Measurements from ENCODE around the gene FRG1.
"Not testable (repeated sequence)": the region's sequence is repeated elsewhere in the genome, so short reads cannot be mapped to it uniquely, and the experiment has no call there.

FRG1 gene

GRCh38 chr4:189948486-189948885 is 7.8 kb downstream of the FRG1 start:
- H3K36me3 ChIP-seq (replicated peaks in 1 of 2; ENCODE audit: control insufficient read depth in 2 of 2, insufficient read depth in 2 of 2, low read length in 2 of 2), result peaks cover 0 to 26% of the 10 kb centered on the region in 2 donors
- not testable (repeated sequence) for H3K27ac ChIP-seq (replicated peaks; ENCODE audit: low read length); H3K14ac ChIP-seq (ENCODE audit: low read length); H2BK5ac ChIP-seq (ENCODE audit: low read length); H2BK120ac ChIP-seq (ENCODE audit: low read depth, low read length); H4K91ac ChIP-seq (ENCODE audit: low read depth, low read length, poor library complexity); H3K4ac ChIP-seq (ENCODE audit: low read length); H4K8ac ChIP-seq (ENCODE audit: low read depth, low read length); H3K4me3 ChIP-seq (ENCODE audit: low read length in 2 of 2); H3K18ac ChIP-seq (ENCODE audit: low read length); H3K27me3 ChIP-seq (ENCODE audit: control insufficient read depth in 3 of 3, insufficient read depth in 3 of 3, low read depth in 1 of 3, low read length in 3 of 3); H2AK5ac ChIP-seq (ENCODE audit: low read depth, low read length); H2BK15ac ChIP-seq (ENCODE audit: low read length); H3K23ac ChIP-seq (ENCODE audit: low read depth, low read length, poor library complexity); DNase-seq (ENCODE audit: low spot score); H2BK12ac ChIP-seq (ENCODE audit: low read length); H3K79me1 ChIP-seq (ENCODE audit: low read depth, low read length); H2AFZ ChIP-seq (ENCODE audit: low read length); H3K4me1 ChIP-seq (ENCODE audit: control insufficient read depth in 2 of 2, insufficient read depth in 1 of 2, low read depth in 1 of 2, low read length in 2 of 2); H3K9ac ChIP-seq (ENCODE audit: low read depth, low read length, poor library complexity); H3K9me3 ChIP-seq (replicated peaks in 1 of 2; ENCODE audit: control insufficient read depth in 2 of 2, insufficient read depth in 1 of 2, low read depth in 1 of 2, low read length in 2 of 2); H3K4me2 ChIP-seq (ENCODE audit: insufficient read depth, low read length, poor library complexity, severe bottlenecking)
- no CpG with 5 or more reads among the region's 7 CpGs for WGBS, 2 donors (ENCODE audit: extremely low coverage in 2 of 2, insufficient read length in 2 of 2, insufficient replicate concordance in 1 of 2)

GRCh38 chr4:189969291-189969690 is 28.6 kb downstream of the FRG1 start:
- DNase-seq (ENCODE audit: low spot score); H3K18ac ChIP-seq (ENCODE audit: low read length); H3K23ac ChIP-seq (ENCODE audit: low read depth, low read length, poor library complexity); H3K27ac ChIP-seq (replicated peaks; ENCODE audit: low read length); H3K4ac ChIP-seq (ENCODE audit: low read length); H3K4me2 ChIP-seq (ENCODE audit: insufficient read depth, low read length, poor library complexity, severe bottlenecking); H4K91ac ChIP-seq (ENCODE audit: low read depth, low read length, poor library complexity); H3K9ac ChIP-seq (ENCODE audit: low read depth, low read length, poor library complexity); H2BK15ac ChIP-seq (ENCODE audit: low read length); H3K27me3 ChIP-seq (ENCODE audit: control insufficient read depth in 3 of 3, insufficient read depth in 3 of 3, low read depth in 1 of 3, low read length in 3 of 3); H2AK5ac ChIP-seq (ENCODE audit: low read depth, low read length); H3K79me1 ChIP-seq (ENCODE audit: low read depth, low read length); H3K36me3 ChIP-seq (replicated peaks in 1 of 2; ENCODE audit: control insufficient read depth in 2 of 2, insufficient read depth in 2 of 2, low read length in 2 of 2); H2AFZ ChIP-seq (ENCODE audit: low read length); H2BK5ac ChIP-seq (ENCODE audit: low read length); H3K14ac ChIP-seq (ENCODE audit: low read length); H3K4me1 ChIP-seq (ENCODE audit: control insufficient read depth in 2 of 2, insufficient read depth in 1 of 2, low read depth in 1 of 2, low read length in 2 of 2); H4K8ac ChIP-seq (ENCODE audit: low read depth, low read length); H2BK12ac ChIP-seq (ENCODE audit: low read length); H2BK120ac ChIP-seq (ENCODE audit: low read depth, low read length); H3K9me3 ChIP-seq (replicated peaks in 1 of 2; ENCODE audit: control insufficient read depth in 2 of 2, insufficient read depth in 1 of 2, low read depth in 1 of 2, low read length in 2 of 2); H3K4me3 ChIP-seq (ENCODE audit: low read length in 2 of 2): not testable (repeated sequence)
- WGBS, 2 donors (ENCODE audit: extremely low coverage in 2 of 2, insufficient read length in 2 of 2, insufficient replicate concordance in 1 of 2), result no CpG with 5 or more reads among the region's 1 CpG

- H3K18ac ChIP-seq (ENCODE audit: low read length), result no peak overlapping the region
- H3K4me2 ChIP-seq (ENCODE audit: insufficient read depth, low read length, poor library complexity, severe bottlenecking), result no peak overlapping the region
- H3K36me3 ChIP-seq (replicated peaks in 1 of 2; ENCODE audit: control insufficient read depth in 2 of 2, insufficient read depth in 2 of 2, low read length in 2 of 2), result no peaks in the 10 kb centered on the region
- no peak overlapping the region for H3K14ac ChIP-seq (ENCODE audit: low read length)
- H2BK120ac ChIP-seq (ENCODE audit: low read depth, low read length), result no peak overlapping the region
- H3K79me1 ChIP-seq (ENCODE audit: low read depth, low read length), result no peaks in the 10 kb centered on the region
- DNase-seq (ENCODE audit: low spot score), result no peak
- H2BK5ac ChIP-seq (ENCODE audit: low read length), result no peak overlapping the region
- H3K27me3 ChIP-seq (ENCODE audit: control insufficient read depth in 3 of 3, insufficient read depth in 3 of 3, low read depth in 1 of 3, low read length in 3 of 3), result no peaks in the 10 kb centered on the region
- peaks cover 3 to 7% of the 10 kb centered on the region in 2 donors for H3K4me1 ChIP-seq (ENCODE audit: control insufficient read depth in 2 of 2, insufficient read depth in 1 of 2, low read depth in 1 of 2, low read length in 2 of 2)
- no peak overlapping the region for H2BK15ac ChIP-seq (ENCODE audit: low read length)
- no peak overlapping the region for H3K27ac ChIP-seq (replicated peaks; ENCODE audit: low read length)
- H4K91ac ChIP-seq (ENCODE audit: low read depth, low read length, poor library complexity), result no peak overlapping the region
- no peak overlapping the region for H4K8ac ChIP-seq (ENCODE audit: low read depth, low read length)
- no peak overlapping the region for H3K4ac ChIP-seq (ENCODE audit: low read length)
- no peak overlapping the region for H3K23ac ChIP-seq (ENCODE audit: low read depth, low read length, poor library complexity)
- no peak overlapping the region for H2AK5ac ChIP-seq (ENCODE audit: low read depth, low read length)
- no peak overlapping the region for H3K9ac ChIP-seq (ENCODE audit: low read depth, low read length, poor library complexity)
- H3K9me3 ChIP-seq (replicated peaks in 1 of 2; ENCODE audit: control insufficient read depth in 2 of 2, insufficient read depth in 1 of 2, low read depth in 1 of 2, low read length in 2 of 2), result no peaks in the 10 kb centered on the region
- H3K4me3 ChIP-seq (ENCODE audit: low read length in 2 of 2), result no peak overlapping the region
- no peak overlapping the region for H2AFZ ChIP-seq (ENCODE audit: low read length)
- H2BK12ac ChIP-seq (ENCODE audit: low read length), result no peak overlapping the region
Observed at GRCh38 chr4:189973646-189974045, 33.0 kb downstream of the FRG1 start.

GRCh38 chr4:189974056-189974455 is 33.4 kb downstream of the FRG1 start:
- no peak overlapping the region for H2BK15ac ChIP-seq (ENCODE audit: low read length)
- no peak for DNase-seq (ENCODE audit: low spot score)
- WGBS, 2 donors (ENCODE audit: extremely low coverage in 2 of 2, insufficient read length in 2 of 2, insufficient replicate concordance in 1 of 2), result no CpG with 5 or more reads among the region's 5 CpGs
- no peak overlapping the region for H4K91ac ChIP-seq (ENCODE audit: low read depth, low read length, poor library complexity)
- no peak overlapping the region for H3K14ac ChIP-seq (ENCODE audit: low read length)
- H2BK120ac ChIP-seq (ENCODE audit: low read depth, low read length), result no peak overlapping the region
- H2BK5ac ChIP-seq (ENCODE audit: low read length), result no peak overlapping the region
- no peak overlapping the region for H3K4me3 ChIP-seq (ENCODE audit: low read length in 2 of 2)
- no peaks in the 10 kb centered on the region for H3K27me3 ChIP-seq (ENCODE audit: control insufficient read depth in 3 of 3, insufficient read depth in 3 of 3, low read depth in 1 of 3, low read length in 3 of 3)
- H3K9me3 ChIP-seq (replicated peaks in 1 of 2; ENCODE audit: control insufficient read depth in 2 of 2, insufficient read depth in 1 of 2, low read depth in 1 of 2, low read length in 2 of 2), result no peaks in the 10 kb centered on the region
- no peak overlapping the region for H3K23ac ChIP-seq (ENCODE audit: low read depth, low read length, poor library complexity)
- no peak overlapping the region for H3K27ac ChIP-seq (replicated peaks; ENCODE audit: low read length)
- H3K4ac ChIP-seq (ENCODE audit: low read length), result no peak overlapping the region
- H2BK12ac ChIP-seq (ENCODE audit: low read length), result no peak overlapping the region
- no peak overlapping the region for H2AFZ ChIP-seq (ENCODE audit: low read length)
- no peak overlapping the region for H3K9ac ChIP-seq (ENCODE audit: low read depth, low read length, poor library complexity)
- H3K18ac ChIP-seq (ENCODE audit: low read length), result no peak overlapping the region
- no peak overlapping the region for H2AK5ac ChIP-seq (ENCODE audit: low read depth, low read length)
- peaks cover 3 to 7% of the 10 kb centered on the region in 2 donors for H3K4me1 ChIP-seq (ENCODE audit: control insufficient read depth in 2 of 2, insufficient read depth in 1 of 2, low read depth in 1 of 2, low read length in 2 of 2)
- H4K8ac ChIP-seq (ENCODE audit: low read depth, low read length), result no peak overlapping the region
- H3K79me1 ChIP-seq (ENCODE audit: low read depth, low read length), result no peaks in the 10 kb centered on the region
- H3K4me2 ChIP-seq (ENCODE audit: insufficient read depth, low read length, poor library complexity, severe bottlenecking), result no peak overlapping the region
- no peaks in the 10 kb centered on the region for H3K36me3 ChIP-seq (replicated peaks in 1 of 2; ENCODE audit: control insufficient read depth in 2 of 2, insufficient read depth in 2 of 2, low read length in 2 of 2)

Measured in neuronal stem cell (in vitro differentiated cells).